OCI-M1 (cell line): ENCODE results near the gene GJA5.
"Not testable (repeated sequence)": the region's sequence is repeated elsewhere in the genome, so short reads cannot be mapped to it uniquely, and the experiment has no call there.

Experiments used
- DNase-seq: peaks from one replicate; lab custom pipeline; 2025; lab: John Stamatoyannopoulos, UW

GJA5 gene

DNA sequence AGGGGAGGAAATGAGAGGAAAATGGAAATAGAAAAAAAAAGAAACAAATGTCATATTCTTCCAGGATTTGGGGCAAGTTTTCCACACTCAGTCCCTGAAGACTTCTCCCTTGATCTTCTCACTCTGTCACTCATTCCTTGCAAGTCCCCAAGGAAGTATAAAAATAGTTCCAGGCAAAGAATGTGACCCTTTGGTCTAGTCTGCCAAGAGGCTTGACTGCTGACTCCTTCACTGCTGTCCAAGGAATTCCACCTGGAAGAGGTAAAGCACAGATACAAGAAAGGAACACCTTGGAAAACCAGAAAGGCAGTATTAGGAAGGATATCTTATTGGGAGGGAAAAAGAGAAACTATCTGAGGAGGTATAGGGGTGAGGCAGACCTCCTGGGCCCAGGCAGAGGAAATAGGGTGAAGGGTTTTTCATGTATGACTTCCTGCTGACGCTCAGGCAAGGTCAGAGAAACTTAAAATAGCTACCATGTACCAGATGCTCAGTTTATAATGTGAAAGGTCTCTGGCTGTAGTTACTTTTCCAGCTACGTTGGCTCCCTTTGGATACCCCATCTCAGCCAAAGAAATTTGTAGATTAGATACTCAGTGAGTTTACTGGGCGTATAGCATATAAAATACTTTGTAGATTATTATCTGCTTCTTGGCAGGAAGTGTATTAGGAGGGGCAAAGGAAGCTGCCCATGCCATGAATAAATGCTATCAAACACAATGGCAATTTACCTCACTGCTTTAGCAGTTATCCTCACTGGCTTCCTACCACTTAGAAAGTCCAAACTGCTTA lies 2.0 kb upstream of the GJA5 start:
- no peak for DNase-seq

DNA sequence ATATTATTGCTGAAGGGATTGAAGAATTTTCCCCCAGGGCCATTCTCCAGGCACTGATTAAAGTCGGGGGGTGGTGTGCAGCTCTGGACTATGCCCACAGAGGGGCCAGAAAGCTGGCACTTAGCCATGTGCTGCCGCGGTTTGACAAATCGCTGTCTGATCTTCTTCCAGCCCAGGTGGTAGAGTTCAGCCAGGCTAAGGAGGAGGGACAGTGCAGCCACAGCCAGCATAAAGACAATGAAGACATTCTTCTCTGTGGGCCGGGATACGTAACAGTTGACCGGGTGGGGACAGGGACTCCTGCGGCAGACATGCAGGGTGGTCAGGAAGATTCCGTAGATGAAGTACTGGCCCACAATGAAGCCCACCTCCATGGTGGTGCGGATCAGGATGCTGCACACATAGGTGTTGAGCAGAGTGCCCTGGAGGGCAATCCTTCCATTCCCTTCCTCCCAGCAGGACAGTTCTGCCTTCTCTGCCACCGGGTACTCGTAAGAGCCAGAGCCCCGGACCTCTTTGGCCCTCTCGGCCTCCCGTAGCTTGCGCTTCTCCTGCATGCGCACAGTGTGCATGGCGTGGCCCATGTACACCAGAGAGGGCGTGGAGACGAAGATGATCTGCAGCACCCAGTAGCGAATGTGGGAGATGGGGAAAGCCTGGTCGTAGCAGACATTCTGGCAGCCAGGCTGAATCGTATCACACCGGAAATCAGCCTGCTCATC lies 1.9 kb downstream of the GJA5 start:
- DNase-seq = no peak

GRCh38 chr1:147757015-147757990 lies 3.1 kb downstream of the GJA5 start:
- DNase-seq = no peak

GRCh38 chr1:147756341-147756740 lies 4.1 kb downstream of the GJA5 start:
- no peak for DNase-seq

DNA sequence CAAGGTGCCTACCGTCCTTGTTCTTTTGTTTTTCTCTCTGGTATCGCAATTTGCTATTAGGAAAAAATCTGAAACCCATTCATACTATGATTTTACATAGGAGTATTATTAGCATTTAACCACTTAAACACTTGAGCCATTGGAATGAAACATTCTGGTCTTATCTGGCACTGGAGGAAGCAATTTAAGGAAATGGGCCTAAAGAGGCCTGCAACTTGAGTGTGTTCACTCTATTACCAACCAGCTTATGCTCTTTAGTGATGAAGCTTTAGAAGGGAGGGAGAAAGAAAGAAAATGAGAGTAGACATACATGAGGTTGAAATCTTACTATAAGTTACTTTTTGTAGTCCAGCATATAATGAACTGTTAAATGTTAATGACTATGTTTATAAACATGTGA lies 5.7 kb downstream of the GJA5 start:
- no peak for DNase-seq

DNA sequence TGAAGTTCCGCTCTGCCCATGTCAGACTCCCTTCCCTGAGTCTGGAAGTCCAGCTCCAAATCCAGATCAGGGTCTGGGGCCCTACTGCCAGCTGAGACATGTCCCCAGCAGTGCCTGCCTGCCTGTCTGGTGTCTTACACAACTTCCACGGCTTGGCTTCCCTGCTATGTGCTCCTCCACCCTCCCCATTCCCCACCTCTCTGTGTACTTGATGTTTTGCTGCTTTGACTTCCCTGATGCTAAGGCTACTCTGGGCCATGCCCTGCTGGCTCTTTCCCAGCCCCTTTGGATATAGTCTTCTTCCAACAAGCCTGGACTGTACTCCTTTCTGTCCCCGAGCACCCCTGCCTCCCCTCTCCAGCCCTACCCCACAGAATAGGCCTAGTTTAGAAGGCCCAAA lies 7.3 kb downstream of the GJA5 start:
- DNase-seq = no peak

- DNase-seq = no peak
Observed at GRCh38 chr1:147752511-147752910, 7.9 kb downstream of the GJA5 start.

- no peak for DNase-seq
Observed at GRCh38 chr1:147751346-147751745, 9.1 kb downstream of the GJA5 start.

GRCh38 chr1:147750618-147751217 lies 9.7 kb downstream of the GJA5 start:
- no peak for DNase-seq

DNA sequence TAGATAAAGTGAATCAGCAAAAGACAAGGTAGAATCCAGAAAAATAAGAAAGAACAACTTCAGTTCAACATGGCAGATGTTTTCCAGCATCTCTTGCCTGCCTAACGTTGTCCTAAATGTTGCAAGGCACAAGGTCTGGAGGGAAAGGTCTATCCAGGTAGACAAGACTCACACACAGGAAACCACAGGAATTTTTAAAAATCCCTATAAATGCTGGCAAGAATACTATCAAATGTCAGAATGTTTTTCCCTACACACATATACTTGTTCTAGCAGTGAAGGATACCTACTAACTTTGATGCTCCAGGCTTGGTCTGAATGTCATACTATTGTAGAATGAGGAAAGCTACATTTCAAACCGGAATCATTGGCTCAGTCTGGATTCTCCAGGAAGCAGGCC lies 10.6 kb downstream of the GJA5 start:
- no peak for DNase-seq

- no peak for DNase-seq
Observed at GRCh38 chr1:147748676-147749350, 11.6 kb downstream of the GJA5 start.

DNA sequence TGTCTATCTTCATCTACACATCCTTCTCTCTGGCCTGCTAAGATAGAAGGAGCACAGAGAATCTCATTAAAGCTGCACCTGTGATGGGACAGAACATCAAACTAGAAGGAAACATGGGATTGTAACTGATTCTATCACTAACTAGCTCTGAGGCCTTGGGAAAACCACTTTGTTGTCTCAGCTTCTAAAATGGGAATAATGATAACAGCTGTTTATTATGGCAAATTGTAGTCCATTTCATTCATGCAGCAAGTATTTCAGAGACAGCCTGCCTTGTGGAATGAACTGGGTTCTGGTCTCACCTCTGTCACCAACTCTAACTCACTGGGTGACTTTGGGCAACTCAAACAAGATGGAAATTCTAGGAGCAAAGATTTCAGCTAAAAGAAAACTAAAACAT lies 12.4 kb downstream of the GJA5 start:
- DNase-seq = no peak

- DNase-seq = no peak
Observed at GRCh38 chr1:147745271-147745670, 15.1 kb downstream of the GJA5 start.

GRCh38 chr1:147741065-147741464 lies 19.3 kb downstream of the GJA5 start:
- DNase-seq = no peak

GRCh38 chr1:147740391-147740790 lies 20.0 kb downstream of the GJA5 start:
- no peak for DNase-seq

DNA sequence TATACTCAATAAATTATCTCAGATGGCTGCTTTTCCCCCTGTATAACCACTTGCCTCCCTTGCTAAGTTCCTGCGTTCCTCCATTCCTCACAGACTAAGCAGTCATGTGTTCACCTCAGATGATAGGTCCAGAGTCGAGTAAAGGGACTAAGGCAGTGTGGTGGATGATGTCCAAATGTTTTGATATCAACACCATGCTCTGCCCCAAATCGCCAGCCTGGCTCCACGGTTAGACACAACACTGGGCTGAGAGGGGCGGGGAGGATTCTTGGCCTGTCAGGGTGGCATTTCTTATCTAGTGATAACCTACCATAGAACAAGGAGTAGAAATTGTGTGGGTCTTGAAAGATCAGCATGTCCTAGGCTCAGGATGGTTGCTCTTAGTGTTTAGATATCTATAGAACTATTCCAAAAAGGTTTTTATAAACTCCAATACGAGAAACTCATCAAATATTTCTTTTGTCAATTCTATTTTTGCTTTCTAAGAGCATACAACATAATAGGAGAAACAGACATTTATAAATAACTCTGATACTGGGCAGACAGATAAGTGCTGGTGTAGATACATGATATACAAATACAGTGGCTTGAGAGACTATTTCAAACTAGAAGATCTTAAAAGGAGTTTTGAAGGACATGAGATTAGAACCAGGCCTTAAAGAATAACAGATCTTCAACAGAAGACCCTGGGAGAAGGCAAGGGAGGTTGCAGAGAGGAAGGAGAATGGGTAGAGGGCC lies 21.5 kb downstream of the GJA5 start:
- DNase-seq = no peak

DNA sequence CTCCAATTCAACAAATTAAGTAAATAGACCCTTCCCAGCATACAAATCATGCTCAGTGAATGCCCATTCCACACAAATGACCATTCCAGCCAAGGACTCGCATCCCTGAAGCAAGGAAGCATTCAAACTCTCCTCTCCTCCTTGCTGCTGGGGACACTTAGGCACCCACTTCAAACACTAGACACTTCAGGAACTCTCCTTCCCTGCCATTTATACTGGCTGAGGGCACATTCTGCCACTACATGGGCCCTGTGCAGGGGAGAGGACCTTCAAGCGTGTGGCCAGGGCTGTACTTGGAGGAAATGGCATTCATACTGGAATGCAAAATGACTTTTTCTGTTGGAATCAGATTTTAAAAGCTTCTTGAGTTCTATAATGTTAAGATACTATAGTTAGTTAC lies 22.3 kb downstream of the GJA5 start:
- DNase-seq = no peak

DNA sequence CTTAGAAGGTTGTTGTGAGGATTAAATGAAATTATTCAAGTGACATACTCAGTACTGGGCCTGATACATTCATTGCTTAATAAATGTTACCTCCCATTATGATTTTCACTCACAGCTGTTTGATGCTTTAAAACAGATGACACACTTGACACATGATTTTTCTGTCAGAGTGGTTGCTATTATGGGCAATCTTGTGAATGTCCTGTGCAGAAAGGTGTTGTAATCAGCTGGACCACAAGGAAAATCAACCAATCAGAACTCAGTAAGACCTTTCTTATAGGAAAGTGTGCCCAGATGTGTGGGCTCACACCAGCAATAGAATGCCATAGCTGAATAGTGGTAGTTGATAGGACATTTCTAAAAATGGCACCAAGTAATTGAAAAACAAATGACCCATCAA lies 23.5 kb downstream of the GJA5 start:
- no peak for DNase-seq

DNA sequence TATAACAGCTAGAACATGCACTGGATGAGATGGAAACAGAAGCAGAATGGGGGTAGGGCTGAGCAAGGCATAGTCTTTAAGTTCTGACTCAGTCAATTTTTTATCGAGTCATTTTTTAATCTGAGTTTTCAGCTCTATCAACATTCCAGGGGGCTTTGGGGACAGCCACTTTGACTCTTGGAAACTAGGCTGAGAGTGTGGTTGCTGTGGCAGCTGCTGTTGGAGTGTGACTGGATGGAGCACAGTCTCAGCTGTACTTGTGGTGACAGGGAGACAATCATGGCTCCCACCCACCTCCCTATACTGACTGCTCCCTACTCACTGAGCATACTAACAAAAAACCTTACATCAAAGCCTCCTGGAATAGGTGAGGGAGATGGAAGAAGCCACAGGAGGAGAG lies 25.0 kb downstream of the GJA5 start:
- no peak for DNase-seq

DNA sequence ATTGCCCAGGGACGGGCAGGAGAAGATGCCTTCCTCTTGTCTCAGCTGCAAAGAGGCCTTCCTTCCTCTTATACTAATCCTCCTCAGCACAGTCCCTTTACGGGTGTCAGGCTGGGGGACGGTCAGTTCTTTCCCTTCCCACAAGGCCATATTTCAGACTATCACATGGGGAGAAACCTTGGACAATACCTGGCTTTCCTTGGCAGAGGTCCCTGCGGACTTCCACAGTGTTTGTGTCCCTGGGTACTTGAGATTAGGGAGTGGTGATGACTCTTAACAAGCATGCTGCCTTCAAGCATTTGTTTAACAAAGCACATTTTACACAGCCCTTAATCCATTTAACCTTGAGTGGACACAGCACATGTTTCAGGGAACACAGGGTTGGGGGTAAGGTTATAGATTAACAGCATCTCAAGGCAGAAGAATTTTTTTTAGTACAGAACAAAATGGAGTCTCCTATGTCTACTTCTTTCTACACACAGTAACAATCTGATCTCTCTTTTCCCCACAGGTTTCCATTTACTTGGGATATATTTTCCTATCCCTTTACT lies 26.0 kb downstream of the GJA5 start:
- not testable (repeated sequence) for DNase-seq
